NCI-H446 treated with DMSO at 0.1 percent for 48 hours (cell line): Measurements from ENCODE around the gene ZNF358.

Experiments used
- DNase-seq: peaks from one replicate; lab custom pipeline; 2025; lab: John Stamatoyannopoulos, UW

ZNF358 gene

DNA sequence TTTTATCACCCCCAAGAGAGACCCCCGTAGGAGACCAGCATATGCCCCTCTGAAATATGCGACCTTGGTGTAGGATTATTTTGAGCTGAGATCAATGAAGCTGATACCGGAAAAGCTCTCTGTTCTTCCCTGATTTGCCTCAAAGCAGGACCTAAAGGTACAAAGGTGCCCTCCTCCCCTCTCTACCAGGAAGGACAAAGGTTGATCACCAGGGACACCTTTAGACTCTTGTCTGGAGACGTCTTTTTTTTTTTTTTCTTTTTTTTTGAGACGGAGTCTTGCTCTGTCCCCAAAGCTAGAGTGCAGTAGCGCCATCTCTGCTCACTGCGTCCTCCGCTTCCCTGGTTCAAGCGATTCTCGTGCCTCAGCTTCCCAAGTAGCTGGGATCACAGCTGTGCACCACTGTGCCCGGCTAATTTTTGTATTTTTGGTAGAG, 26.3 kb upstream of the ZNF358 start:
- DNase-seq = no peak

DNA sequence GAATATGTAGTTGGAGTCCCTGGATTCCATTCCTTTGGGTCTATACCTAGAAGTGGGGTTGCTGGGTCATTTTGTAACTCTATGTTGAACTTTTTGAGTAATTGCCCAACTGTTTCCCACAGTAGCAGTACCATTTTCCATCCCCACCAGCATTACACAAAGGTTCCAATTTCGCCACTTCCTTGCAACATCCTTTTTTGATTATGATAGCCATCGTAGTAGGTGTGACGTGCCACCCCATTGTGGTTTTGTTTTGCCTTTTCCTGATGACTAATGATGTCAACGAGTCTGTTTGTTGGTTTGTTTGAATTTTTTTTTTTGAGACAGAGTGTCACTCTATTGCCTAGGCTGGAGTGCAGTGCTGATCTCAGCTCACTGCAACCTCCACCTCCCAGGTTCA, 23.8 kb upstream of the ZNF358 start:
- DNase-seq = no peak

DNA sequence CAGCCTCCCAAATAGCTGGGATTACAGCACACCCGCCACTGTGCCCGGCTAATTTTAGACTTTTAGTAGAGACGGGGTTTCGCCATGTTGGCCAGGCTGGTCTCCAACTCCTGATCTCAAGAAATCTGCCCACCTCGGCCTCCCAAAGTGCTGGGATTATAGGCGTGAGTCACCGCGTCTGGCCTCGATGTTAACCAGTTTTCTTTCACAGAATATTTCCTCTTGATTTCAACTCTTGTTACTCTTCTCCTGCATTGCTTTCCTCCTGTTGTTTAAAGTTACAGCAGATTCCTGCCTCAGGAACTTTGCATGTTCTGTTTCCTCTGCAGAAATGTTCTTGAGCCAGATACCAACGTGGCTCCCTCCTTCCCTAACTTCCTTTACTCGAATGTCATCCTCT, 23.3 kb upstream of the ZNF358 start:
- no peak for DNase-seq

DNA sequence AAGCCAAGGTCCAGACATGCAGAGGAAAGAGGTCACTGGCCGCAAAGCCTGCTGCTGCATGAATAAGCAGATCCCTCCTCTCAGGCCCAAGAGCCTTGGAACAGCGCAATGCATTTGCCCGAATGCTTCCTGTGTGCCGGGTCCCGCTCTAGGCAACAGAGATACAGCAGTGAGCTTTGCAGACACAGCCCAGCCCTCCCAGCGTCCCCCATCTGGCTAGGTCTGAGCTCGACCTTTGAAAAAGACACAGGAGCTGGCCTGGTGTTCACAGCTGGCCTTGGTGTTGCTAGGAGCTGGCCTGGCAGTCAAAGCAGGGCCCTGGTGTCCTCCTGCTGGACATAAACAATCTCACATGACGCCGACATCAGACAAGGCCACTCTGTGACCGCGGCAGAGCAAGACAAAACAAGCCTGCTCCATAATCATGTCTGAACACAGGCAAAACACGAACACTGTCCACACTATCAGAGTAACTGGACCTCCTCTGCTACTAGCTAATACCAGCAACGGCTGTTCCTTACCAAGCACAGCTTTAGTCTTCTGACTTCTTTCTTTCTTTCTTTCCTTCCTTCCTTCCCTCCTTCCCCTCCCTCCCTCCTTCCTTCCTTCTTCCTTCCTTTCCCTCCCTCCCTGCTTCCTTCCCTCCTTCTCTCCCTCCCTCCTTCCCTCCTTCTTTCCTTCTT, 21.3 kb upstream of the ZNF358 start:
- DNase-seq = no peak

DNA sequence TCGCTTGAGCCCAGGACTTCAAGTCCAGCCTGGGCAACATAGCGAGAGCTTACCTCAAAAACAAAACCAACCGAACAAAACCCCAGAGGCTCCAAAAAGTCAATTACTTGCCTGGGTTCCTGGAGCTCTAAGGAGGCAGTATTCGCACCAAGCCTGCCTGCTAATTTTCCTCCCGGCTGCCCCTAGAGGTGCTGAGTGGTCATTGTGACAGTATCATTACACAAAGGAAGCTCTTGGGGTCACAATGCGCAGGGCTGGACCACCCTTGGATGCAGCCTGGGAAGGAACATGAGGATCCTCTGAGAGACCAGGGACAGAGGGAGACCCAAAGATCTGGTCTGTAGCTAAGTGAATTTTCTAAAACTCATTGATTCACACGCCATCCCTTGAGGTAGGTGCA, 18.6 kb upstream of the ZNF358 start:
- DNase-seq = no peak

DNA sequence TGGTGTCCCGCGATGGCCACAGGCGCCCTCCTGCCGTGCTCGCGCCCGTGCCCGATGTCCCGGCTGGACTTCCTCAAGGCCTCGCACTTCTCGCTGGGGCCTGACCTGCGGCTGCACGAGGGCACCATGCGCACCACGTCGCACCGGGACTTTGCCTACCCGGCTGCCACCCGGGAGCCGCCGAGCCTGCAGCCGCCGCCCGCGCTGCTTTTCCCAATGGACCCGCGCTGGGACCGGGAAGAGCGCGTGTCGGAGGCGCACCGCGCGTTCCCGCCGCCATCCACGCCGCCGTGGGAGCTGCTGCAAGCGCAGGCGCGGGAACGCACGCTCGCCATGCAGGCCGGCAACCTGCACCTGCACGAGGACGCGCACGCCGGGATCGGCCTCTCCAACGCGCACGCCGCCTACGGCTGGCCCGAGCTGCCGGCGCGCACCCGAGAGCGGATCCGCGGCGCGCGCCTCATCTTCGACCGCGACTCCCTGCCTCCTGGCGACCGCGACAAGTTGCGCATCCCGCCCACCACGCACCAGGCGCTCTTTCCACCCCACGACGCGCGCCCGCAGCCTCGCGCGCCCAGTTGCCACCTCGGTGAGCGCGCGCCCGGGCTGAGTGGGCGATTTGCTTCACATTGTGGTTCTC, 15.0 kb upstream of the ZNF358 start:
- peak; percentile 24 for DNase-seq

DNA sequence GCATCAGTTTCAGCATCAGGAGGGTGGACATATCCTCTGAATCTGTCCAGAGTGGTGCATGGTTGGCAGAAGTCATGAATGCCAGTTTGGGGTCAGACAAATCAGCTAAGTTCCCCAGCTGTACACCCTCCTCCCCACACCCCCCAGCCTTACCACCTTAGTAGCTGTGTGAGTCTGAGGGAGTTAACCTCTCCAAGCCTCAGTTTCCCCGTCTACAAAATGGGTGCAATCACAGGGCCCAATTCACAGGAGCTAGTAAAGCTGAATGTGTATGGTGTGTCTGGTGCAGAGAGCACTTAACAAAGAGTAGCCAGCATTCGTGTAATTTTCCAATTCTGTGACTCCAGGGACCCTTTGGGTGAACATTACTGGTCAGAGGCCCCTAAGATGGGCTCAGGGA, 13.4 kb upstream of the ZNF358 start:
- no peak for DNase-seq

DNA sequence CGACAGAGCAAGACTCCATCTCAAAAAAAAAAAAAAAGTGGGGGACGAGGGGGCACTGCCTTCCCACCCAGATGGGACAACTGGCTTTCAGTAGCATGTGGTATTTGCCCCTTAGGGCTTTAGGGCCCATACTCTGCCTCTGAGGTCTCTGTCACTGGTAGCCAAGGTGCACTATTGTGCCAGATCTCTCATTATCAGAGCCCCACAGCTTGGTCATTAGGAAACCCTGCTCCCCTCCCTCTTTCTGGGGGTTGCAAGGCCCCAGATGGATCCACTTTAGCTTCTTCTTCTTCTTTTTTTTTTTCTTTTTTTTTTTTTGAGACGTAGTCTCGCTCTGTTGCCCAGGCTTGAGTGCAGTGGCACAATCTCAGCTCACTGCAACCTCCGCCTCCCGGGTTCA, 11.2 kb upstream of the ZNF358 start:
- DNase-seq = no peak

DNA sequence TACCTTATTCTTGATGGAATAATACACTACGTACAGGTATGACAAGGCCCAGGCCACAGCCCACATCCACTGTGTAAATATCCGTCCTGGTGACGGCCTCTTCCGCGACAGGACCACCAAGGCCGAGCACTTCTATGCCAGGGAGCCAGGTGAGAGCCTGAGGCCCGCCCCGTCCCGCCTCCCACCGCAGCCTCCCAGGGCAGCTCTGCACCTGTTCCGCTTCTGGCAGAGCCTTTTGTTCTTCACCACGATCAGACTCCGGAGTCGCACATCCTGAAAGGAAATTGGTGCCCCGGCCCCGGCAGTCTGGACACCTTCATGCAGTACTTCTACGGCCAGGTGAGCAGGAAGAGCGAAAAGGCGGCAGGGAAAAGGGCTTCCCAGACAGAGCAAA, 10.6 kb upstream of the ZNF358 start:
- no peak for DNase-seq

DNA sequence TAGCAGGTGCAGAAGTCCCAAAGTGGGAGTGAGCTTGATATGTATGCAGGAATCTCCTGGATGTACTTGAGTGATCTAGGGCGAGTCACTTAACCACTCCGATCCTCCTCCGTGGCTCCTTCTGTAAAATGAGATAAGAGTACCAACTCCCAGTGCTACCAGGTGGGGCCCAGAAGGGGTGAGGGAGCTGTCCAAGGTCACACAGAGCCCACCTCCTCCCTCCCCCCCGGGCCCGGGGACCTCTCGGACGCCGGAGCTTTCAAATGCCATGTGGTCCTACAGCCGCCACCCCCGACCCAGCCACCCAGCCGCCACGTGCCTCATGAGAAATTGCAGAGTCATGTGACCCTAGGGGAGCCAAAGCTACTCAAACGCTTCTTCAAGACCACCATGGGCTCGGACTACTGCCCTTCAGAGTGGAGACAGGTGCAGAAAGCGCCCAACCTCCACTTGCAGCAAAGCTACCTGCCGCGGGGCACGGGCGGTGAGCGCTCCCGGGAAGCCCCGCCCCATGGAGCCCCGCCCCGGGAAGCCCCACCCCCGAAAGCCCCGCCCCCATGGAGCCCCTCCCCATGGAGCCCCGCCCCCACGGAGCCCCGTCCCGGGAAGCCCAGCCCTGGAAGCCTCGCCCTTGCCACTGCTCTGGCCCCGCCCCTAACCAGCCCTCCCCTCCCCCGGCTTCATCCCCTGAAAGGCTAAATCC, 10.1 kb upstream of the ZNF358 start:
- no peak for DNase-seq

DNA sequence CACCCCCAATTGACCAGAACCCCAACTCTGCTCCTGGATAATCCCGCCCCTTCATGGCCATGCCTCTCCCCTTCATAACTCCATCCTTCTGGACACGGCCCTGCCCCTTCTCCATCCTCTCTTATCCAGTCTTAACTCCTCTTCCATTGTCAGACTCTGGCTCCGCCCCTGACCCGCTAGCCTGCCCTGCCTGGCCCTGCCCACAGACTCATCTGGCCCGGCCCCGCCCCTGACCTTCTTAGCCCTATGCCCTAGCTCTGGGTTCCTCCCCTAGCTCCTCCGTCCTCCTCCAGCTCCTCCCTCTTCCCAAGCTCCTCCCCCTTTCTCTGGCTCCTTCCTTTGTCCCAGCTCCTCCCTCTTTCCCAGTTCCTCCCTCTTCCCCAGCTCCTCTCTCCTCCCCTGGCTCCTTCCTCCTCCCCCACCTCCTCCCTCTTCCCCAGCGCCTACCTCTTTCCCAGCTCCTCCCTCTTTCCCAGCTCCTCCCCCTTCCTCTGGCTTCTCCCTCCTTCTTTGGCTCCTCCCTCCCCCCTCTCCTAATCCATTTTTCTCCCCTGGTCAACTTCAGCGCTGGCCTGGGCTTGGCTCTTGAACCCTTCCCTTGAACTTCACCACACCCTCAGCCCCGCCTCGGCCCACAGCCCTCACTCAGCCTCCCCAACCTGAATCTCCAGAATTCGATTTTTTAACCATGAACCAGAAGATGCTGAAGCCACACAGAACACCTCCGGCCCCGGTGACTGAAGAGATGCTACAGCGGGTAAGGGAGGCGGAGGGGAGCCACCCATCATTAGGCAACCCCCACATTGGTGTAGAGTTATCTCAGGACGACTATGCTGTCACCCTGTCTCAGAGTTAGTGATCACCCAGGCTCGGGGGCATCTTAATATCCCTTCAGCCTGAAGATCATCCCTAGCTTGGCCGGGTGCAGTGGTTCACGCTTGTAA, 9.2 kb upstream of the ZNF358 start:
- DNase-seq = peak; percentile 37

DNA sequence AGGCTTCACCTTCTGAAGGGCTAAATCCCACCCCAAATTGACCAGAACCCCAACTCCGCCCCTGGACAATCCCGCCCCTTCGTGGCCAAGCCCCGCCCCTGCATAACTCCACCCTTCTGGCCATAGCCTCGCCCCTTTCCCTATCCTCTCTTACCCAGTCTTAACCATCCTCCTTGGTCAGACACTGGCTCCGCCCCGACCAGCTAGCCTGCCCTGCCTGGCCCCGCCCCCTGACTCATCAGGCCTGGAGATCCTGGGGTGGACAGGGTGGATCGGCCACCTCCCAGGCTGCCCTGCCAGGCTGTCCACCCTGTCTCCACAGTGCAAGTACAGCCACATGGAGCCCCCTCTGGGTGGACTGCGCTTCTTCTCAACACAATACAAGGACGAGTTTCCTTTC, 8.0 kb upstream of the ZNF358 start:
- no peak for DNase-seq

DNA sequence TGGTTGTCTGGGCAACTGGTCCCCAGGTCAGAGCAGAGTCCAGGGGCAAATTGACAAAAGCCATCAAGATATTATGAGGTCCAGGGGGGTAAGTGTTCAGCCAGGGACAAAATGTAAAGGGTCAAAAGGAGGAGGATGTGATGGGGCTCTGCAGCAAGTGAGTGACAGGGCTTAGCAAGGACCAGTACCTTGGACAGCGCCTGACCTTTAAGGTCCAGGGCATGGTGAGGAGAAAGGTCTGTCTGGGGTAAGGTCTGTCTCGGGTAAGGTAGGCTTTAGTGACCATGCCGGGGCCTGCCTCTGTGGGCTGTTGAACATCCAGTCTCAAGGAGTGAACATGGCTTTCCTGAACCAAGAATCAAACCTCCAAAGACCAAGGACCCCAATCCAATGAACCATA, 6.3 kb upstream of the ZNF358 start:
- DNase-seq = no peak

DNA sequence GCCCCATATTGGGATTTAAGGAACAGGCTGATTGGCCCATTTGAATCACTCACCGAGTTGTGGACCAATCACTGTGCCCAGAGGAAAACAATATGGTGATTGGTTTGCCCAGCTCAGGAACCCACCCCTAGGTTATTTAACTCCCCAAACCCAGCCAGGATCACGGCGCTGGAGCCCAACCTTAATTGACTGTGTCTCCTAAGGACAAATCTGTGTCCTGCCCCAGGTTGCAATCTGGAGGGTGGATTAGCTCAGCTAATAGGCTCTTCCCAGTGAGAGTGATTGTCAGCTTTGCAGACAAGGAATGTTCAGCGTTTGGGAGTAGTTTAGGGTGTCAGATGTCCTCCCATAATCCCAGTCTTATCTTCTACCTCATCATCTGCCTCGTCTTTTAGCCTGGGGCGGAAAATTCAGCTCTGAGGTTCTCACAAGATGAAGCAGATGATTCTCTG, 3.5 kb upstream of the ZNF358 start:
- no peak for DNase-seq

DNA sequence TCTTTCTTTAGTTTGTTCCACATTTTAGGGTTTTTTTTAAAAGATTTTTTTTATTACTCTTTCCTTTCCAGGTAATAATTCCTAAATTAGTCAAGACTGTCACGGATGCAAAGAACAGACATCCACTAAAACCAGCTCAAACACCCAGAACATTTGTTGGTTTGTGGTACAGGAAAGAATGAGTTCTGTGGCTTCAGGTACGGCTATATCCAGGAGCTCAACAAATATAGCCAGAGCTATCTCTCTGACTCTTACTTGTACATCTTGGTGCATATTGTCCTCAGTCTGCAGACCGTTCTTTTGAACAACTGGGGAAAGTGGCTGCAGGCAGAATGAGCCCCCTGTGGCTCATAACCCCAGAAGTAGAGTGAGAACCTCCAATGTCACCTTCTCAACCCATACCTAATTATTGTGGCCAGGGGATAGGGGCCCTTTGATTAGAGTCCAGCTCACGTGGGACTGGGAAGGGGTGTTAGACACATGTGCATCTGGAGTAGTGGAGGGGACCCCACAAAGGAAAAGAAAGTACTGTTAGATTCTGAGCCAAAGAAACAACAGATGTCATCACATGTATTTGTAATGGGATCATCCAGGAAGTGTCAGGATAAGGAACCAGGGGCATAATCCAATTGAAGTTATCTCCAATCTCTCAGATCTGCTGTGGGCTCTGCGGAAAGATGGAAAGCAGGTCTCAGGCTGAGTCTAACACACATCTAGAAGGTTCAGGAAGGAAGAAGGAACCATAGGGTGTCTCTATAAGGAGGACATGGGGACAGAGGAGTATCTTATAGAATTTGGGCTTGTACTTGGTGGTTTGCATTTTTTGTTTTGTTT, 1.9 kb upstream of the ZNF358 start:
- DNase-seq = no peak

DNA sequence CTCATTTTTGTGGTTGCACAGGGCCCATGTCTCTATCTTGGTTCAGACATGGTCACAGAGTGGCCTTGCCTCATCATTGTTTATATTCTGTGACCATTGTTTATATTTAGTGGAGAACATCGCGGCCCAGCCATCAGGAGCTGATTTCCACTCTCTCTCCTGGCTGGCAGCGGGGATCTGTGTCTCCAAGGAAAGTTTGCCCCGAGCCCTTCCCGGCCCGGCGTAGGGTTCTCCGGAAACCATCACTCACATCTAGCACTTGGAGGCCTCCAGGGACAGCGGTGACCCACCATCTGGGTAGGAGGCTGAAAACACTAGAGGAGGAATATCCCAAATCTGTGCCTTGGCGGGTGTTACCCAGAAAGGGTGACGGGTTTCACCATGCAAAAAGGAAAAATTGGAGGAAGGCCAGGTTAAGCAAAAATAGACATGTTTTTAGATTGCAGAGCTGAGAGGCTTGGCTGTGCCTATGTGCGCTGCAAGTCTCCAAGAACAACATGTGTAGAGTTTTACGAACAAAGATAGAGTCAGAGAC, 726 bp upstream of the ZNF358 start:
- DNase-seq = no peak

DNA sequence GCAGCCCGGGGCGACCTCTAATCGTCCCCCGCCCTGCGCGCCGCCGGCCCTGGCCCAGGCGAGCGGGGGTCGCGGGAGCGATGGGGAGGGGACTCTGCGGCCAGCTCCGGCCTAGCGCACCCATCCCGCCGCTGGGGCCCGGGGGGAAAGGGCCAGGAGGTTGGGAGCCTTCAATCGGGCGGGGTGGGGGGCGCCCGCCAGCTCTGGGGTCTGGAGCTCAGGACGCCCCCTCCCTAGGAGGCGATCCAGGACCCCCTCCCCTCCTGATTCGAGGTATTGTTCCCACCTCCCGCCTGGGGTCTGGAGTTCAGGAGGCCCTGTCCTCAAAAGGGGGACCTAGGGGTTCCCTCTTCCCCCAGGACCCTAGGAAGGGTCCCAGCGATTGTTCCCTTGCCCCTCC, 430 bp downstream of the ZNF358 start:
- DNase-seq = no peak

DNA sequence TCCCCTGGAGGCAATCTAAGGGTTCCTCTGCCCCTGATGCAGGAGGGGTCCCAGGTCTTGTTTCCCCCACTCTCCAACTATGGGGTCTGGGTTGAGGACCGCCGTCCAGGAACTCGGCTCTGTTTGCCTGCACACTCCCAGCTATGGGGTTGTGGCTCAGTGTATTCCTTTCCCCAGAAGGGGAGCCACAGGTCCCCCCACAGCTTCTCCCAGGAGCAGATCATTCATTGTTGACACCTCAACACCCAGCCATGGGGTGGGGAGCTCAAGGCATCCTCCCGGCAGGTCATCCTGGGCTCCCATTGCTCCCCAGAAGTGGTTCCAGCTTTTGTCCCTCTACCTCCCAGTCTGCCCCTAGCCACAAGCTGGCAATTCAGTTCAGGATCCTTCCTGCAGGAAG, 975 bp downstream of the ZNF358 start:
- DNase-seq = no peak

DNA sequence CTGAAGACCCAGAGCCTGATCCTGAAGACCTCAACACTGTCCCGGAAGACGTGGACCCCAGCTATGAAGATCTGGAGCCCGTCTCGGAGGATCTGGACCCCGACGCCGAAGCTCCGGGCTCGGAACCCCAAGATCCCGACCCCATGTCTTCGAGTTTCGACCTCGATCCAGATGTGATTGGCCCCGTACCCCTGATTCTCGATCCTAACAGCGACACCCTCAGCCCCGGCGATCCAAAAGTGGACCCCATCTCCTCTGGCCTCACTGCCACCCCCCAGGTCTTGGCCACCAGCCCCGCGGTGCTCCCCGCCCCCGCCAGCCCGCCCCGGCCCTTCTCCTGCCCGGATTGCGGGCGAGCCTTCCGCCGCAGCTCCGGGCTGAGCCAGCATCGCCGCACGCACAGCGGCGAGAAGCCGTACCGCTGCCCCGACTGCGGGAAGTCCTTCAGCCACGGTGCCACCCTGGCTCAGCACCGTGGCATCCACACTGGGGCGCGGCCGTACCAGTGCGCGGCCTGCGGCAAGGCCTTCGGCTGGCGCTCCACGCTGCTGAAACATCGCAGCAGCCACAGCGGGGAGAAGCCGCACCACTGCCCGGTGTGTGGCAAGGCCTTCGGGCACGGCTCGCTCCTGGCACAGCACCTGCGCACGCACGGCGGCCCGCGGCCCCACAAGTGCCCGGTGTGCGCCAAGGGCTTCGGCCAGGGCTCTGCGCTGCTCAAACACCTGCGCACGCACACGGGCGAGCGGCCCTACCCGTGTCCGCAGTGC, 3.6 kb downstream of the ZNF358 start:
- no peak for DNase-seq
